Stimulated activated CD8-positive, alpha-beta memory T cell treated with anti-CD3 and anti-CD28 coated beads, Interleukin-4, amount 100 ng/mL, for 48 hours (primary cell): Measurements from ENCODE around the gene ORC5.
"Not testable (repeated sequence)": the region's sequence is repeated elsewhere in the genome, so short reads cannot be mapped to it uniquely, and the experiment has no call there.

Source experiments
- DNase-seq: peaks from one replicate; pipeline ENCODE4 v3.0.0-alpha.2; 2020

The ORC5 gene

DNA sequence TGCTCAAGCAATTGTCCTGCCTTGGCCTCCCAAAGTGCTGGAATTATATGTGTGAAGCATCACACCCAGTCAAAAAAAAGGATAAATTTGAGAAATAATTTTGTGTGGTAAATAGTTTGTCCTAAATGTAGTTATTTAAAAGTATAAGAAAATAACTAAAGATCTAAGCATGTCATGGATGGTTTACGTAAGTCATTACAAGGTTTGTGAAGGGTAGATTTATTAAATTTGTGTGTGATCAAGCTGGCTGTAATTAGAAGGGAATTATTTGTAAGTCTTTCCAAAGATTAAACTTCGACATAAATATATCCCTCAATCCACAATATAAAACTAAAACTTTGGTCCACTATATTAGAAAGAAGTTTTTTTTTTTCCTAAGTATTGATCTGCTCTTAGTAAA lies 28.6 kb downstream of the ORC5 start:
- DNase-seq: no peak

DNA sequence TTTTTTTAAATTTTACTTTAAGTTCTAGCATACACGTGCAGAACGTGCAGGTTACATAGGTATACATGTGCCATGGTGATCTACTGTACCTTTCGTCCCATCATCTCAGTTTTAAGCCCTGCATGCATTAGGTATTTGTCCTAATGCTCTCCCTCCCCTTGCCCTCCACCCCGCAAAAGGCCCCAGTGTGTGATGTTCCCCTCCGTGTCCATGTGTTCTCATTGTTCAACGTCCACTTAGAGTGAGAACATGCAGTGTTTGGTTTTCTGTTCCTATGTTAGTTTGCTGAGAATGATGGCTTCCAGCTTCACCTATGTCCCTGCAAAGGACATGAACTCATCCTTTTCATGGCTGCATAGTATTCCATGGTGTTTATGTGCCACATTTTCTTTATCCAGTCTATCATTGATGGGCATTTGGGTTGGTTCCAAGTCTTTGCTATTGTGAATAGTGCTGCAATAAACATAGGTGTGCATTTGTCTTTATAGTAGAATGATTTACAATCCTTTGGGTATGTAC lies 30.2 kb downstream of the ORC5 start:
- DNase-seq: not testable (repeated sequence)

DNA sequence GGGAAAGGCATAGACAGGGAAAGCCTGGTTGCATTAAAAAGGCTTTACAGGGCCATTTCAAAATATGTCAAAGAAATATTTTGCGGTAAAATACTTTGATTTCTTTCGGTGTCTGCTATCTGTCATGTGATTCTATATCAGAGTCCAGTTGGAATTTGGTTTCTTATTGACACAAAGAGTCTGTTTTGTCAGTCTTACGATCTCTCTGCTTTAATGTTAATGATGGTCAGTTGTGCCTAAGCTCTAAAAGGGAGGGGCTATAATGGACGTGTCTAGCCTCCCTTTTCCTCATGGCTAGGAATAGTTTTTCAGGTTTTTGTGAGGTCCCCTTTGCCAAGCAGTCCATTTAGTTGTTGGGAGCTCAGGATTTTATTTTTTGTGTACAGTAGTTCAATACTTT lies 31.5 kb downstream of the ORC5 start:
- DNase-seq: no peak

DNA sequence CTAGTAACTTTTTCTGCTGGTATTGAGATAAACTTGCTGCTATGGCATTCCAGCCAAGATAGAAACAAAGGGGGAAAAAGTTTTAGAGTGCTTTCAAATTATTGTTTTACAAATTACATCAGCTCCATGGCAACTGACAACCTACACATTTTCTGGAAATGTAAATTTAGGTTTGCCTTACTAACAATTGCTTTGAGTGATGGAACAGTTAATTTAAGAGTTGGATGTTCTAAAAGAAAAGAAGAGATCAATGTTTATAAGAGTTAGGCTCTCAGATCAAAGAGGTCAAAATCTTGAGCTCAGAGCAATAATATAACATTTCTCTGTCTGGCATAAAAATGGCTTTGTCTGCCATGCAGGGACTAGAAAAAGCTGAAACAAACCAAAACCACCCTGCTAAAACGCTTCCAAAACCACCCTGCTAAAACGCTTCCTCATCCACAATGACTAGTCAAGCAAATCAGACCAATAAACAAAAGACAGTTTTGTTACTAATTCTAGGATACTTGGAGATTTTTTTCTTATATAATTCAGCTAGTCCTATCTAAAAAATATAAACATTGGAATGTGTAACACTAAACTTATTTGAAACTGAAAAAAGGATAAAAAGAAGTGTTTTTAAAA lies 32.3 kb downstream of the ORC5 start:
- no peak for DNase-seq

DNA sequence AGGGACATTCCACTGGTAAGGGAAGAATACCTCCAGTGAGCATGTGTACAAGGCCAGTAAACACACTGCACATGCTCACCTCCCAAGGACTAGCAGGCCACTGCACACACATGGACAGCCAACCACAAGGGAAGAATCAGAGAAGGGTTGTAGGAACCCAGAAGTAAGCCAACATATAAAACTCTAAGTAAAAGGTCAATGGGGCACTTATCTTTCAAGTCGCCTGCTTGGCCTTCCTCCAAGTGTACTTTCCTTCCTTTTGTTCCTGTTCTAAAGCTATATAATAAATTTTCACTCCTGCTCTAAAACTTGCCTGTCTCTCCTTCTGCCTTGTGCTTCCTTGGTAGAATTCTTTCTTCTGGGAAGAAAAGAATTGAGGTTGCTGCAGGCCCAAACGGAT lies 33.0 kb downstream of the ORC5 start:
- DNase-seq: no peak

DNA sequence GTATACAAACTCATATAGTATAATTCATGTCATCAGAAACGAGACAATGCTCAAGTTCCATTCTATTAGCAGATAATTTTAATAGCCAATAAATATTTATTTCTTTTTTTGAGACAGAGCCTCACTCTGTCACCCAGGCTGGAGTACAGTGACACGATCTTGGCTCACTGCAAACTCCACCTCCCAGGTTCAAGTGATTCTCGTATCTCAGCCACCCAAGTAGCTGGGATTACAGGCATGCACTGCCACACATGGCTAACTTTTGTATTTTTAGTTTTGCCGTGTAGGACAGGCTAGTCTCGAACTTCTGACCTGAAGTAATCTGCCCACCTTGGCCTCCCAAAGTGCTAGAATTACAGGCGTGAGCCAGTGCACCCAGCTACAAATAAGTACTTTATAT lies 45.7 kb downstream of the ORC5 start:
- no peak for DNase-seq

DNA sequence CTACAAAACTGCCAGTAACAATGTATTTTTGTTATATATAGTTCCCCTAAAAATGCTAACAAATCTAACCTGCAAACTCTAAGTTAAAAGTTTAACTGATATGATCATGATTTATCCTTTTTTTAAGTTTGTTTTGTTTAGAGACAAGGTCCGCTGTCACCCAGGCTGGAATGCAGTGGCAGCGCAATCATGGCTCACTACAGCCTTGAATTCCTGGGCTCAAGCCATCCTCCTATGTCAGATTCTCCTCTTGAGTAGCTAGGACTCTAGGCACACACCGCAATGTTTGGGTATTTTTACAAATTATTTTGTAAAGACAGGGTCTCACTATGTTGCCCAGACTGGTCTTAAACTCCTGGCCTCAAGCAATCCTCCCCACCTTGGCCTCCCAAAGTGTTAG lies 46.6 kb downstream of the ORC5 start:
- no peak for DNase-seq

DNA sequence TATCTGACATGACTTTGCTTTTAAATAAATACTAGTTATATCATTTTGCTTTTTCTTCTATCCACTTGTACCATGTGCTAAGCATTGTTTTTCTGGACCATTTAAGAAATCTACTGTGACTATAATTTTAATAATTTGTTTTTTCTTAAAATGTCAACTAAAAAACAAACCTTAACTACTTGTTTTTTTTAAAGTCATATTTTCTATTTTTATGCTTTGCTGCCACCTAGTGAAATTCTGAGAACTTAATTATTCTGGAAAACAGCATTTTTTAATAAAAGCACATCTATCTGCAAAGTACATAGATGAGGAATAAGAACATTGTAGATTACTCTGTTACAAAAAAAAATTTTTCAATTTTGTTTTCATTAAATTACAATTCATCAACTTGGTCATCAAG lies 47.4 kb downstream of the ORC5 start:
- no peak for DNase-seq

DNA sequence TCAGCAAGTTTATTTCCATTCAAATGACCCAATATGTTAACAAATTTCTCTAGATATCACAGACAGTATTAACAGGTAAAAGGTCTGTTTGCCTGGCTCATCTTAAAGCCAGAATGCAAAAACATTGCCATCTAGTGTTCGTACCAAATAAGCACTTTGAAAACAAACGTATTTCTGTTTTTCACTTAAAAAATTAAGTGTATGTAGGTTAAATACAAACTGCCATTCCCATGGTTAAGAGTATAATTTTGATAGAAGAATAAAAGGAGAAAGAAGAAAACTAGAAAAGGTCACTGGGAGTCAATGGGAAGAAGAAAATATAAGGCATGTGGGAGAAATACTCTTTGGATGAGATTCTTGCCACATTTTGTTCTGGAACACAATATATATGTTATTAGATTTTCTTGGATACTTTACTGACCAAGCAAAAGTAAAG lies 51.0 kb downstream of the ORC5 start:
- no peak for DNase-seq

DNA sequence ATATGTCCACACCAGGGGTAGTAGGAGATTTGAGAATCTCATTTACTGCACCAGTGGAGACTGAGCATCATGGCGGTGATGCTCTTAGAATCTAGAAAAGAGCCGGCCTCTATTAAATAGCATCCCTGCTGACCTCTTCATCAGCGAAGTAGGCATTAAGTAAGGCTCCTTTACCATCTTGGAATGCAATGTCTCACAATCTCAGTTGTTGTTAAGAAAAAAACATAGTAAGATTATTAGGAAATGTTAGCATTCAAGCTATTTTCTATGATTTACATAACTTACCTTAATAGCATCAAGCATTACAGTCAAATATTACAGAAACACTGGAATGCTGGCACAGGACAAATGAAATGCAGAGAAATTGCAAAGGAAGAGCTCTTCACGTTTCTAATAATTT lies 54.5 kb downstream of the ORC5 start:
- no peak for DNase-seq

DNA sequence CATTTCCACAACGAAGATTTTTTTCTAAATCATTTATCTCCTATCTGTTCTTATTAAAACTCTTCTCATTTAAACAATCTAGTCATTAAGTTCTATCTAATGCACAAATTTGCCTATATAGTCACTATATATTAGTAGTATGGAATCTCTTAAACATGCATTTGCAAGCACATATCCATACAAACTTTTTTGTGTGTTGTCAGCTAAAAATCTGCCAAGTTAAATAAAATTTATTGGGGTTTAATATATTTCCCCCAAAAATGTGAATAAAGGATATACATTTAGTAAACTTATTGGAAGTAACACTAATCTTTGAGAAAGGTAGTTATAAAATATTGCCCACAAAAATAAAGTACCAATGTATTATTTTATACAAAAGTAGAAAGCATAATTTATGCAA lies 55.3 kb downstream of the ORC5 start:
- no peak for DNase-seq

DNA sequence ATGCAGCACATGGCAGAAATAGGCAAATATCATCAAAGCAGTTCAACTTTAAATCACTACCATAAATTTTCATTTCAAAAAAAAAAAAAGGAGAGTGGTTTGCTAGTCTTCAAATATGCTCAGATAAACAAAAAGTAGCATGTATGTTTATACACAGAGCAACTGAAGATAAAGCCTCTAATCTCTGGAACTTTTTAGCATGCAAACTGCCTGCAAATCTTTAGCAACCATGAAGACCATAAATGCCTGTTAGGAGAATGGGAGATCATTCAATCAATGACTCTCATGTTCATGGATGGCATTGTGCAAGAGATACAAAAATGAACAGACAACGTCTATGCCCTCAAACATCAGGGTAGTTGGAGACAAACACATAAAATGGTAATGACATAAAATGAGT lies 57.3 kb downstream of the ORC5 start:
- no peak for DNase-seq

DNA sequence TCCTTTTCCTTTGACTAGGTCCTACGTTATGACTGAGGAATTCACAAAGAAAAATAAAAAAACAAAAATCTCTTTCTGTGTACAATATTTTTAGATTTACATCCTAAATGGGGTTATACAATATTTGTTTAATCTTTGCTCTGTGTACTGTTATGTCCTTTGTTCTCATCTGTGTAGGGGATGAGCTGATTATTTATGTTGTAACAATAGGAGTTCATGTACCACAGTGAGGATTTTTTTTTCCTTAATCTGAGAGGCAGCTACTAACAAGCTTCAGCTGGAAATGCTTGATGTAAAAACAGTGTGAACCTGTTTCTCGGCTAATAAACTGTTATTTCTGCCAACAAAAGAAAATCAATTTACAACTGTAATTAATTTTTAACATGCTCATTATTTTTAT lies 58.0 kb downstream of the ORC5 start:
- no peak for DNase-seq

DNA sequence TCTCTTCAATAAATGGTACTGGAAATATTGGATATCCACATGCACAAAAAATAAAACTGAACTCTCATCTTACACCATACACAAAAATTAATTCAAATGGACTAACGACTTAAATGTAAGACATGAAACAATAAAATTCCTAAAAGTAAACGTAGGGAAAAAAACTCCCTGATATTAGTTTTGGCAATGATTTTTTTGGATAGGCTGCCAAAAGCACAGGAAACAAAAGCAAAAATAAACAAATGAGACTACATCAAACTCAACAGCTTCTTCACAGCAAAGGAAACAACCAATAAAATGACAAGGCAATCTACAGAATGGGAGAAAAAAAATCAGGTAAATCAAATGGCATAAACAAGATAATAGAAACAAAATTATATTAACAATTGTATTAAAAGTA lies 65.7 kb downstream of the ORC5 start:
- no peak for DNase-seq

DNA sequence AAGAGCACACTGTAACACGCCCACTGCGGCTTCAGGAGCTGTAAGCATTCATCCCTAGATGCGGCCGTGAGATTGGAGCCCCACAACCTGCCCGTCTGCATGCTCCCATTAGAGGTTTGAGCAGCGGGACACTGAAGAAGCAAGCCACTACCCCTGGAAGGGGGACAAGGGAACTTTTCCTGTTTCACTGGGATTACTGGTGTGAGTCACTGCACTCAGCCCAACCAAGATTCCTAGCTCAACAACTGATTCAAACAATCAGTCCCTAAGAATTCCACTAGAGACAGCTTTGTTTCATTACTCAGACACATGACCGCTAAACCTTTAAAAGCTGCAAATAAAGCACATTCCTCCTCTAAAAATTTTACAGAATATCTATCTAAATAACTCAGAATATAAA lies 69.8 kb downstream of the ORC5 start:
- DNase-seq: no peak

DNA sequence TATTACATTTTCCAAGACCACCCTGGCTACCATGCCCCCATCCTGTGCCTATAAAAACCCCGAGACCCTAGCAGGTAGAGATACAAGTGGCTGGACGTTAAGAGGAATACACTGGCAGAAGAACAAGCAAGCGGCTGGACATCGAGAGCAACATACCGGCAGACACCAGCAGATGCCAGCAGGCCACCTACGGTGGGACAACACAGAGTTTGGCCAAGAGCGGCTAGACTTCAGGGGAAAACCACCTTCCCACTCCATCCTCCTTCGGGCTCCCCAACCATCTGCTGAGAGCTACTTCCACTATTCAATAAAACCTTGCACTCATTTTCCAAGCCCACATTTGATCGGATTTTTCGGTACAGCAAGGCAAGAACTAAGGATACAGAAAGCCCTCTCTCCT lies 70.3 kb downstream of the ORC5 start:
- DNase-seq: no peak

DNA sequence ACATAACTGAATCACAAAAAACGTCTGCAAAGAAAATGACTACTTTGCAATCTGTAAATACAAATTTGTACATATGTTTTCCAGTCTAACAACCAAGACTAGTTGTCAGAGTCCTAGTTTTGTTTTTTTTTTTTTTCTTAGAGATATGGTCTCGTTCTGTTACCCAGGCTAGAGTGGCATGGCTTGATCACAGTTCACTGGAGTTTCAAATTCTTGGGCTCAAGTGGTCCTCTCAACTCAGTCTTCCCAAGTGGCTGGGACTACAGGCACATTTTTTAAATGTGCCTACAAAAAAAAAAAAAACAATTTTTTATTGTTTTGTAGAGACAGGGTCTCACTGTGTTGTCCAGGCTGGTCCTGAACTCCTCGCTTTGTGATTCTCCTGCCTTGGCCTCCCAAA lies 70.8 kb downstream of the ORC5 start:
- DNase-seq: no peak

DNA sequence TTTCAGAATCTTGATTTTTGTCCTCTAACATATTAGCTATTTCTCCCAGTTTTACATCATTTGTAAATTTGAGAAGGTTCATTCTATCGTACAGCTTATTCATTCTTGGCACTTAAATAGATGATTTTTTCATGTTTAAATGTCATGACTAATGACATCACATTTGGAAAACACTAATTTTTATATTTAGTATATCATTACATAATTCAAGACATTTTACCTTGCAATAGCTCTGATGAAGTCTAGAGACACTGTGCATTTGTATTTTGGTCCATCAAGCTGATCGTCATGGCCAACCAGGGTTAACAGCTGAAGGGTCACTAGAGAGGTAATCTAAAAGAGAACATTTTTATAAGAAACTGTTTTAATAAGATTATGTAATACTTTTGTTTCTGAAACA lies 71.3 kb downstream of the ORC5 start:
- DNase-seq: no peak

DNA sequence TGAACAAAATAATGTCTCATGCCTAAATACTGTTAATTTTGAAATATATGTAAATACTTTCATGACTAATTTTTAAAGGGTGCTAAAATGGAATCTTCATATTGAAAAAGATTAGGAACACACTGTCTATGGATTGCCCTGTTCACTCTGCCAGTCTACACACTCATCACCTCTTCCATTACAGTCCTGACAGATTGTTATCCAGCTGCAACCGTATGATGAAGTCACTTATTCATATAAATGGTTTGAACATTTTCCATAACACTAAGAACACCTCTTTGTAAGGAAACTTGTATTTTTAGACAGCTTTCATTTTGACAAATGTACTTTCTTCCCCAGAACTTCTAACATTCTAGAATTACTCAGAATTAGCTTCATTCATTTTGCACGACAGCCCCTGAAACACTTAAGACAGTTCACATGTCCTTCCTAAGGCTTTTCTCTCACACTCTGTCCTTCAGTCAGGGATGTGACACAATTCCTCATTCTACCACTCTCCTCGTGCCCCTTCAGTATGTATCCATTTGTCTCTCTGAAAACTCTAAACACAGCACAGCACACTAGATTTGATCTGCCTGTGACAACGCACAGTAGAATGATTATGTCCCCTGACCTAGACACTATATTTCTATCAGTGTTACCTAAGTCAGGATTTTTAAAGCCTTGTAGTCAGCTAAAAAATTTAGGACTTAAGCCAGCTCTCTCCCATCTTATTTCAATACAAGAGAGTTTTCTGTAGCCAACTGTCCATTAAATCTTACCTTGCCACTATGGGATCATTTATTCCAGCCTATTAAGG lies 71.9 kb downstream of the ORC5 start:
- no peak for DNase-seq

DNA sequence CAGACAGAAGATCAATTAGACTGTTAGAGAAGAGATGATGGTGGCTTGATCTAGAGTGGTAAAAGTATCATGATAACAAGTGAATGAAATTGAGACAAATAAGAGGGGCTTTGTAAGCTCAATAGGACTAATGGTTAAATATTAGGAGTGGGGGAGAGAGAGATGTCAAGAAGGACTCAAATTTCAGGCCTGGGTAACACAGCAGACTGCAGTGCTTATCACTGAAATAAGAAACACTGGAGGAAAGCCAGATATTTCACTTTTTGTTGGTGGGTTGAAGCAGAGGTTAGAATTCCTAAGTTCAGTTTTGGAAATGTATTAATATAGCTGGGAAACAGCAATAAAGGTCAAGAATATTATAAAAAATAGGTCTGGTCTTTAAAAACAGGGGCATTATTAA lies 74.6 kb downstream of the ORC5 start:
- DNase-seq: no peak

DNA sequence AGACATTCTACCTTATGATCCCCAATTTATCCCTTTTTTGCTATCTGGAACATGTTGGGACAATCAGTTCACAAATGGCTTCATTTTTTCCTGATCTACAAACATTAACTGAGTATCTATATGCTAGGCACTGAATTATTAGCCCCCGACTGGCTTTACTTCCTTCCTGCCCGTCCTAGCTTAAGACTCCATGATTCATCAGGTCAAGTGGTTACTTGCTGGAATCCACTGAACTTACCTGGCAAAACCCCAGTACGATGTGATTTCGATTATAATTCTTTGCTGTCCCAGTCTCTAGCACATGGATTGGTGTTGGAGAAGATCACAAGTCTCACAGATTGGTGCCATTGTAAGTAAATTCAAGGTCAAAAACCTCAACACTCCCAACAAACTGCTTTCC lies 77.1 kb downstream of the ORC5 start:
- no peak for DNase-seq

DNA sequence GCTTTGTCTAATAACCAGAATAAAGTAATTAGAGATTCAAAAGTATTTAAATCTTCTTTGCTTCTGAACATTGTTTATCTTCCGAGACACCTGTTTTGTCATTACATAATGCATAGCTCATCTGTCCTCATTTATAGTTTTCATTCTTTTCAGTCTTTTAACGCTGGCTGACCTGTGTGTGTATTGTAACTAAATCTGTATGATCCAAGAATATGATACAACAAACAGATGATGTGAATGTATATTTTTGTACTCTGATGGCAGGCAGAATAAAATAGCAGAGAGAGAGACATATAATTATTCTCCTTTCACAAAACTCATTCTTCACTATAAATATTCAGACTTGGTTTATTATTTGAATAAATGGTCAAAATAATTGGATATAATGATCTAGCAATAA lies 80.6 kb downstream of the ORC5 start:
- DNase-seq: no peak

DNA sequence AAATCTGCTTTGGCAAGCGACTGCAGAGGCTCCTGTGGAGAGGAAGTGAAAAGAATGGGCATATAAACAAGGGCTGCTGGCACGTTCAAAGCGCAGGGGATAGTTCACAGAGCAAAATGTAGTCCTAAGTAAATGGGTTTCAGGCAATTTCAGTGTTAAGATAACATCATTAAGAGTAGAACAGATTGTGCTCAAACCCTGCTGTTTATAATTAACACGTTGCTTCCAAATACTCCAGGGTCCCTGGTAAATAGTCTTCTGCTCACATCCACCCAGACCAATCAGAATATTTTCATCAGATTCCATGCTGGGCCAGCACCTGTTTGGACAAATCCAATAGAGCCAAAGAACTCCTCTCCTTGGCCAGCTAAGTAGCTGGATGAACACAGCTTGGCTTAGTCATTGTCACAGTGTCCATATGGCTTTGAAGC lies 81.4 kb downstream of the ORC5 start:
- no peak for DNase-seq

DNA sequence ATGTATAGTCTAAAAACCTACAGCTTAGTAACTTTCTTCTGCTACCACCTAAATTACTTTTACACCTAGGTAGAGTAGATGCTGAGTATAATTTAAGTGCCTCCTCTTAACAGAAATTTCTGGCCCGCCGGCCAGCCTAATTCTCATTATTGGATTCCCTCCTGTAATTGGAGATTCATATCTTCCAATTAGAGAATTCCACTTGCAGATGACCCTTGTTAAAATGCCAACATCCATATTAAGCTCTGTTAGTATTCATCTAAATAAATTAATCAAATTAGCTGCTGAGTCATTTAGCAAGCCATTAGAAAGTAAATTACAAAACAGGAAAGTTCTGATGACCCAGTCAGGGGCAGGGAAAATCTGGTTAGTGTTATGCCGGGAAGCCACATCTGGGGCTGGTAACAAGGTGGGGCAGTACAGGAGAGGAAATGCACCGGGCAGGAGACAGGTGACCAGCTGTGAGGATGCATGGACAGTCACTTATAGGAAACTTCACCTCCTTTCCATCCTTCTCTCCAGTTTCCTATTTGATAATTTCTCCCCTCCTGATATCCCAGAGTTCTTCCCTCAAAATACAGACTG lies 82.8 kb downstream of the ORC5 start:
- DNase-seq: no peak
